ENCODE data around the gene RAB6A. TPM values are rescaled to one million over a fixed set of nuclear protein-coding genes. Genes with fewer than 3 reads are reported as not detected.

RAB6A gene
- total RNA-seq, 4 donors from 2014 or later = 96.9 to 145 (median 118) TPM

GRCh38 chr11:73710964-73711363 lies 49.9 kb downstream of the RAB6A start:
- no peak for TF ChIP-seq CTCF (IDR thresholded peaks at IDR 0.05; ENCODE audit: low read depth)

- no peak for TF ChIP-seq CTCF (IDR thresholded peaks at IDR 0.05; ENCODE audit: low read depth)
Observed at GRCh38 chr11:73705053-73705452, 55.8 kb downstream of the RAB6A start.

GRCh38 chr11:73693899-73694525 lies 66.9 kb downstream of the RAB6A start:
- TF ChIP-seq CTCF (IDR thresholded peaks at IDR 0.05; ENCODE audit: low read depth) = no peak

GRCh38 chr11:73680687-73681086 lies 80.2 kb downstream of the RAB6A start:
- TF ChIP-seq CTCF (IDR thresholded peaks at IDR 0.05; ENCODE audit: low read depth) = no peak

GRCh38 chr11:73671701-73672100 lies 89.2 kb downstream of the RAB6A start:
- no peak for TF ChIP-seq CTCF (IDR thresholded peaks at IDR 0.05; ENCODE audit: low read depth)

- TF ChIP-seq CTCF (IDR thresholded peaks at IDR 0.05; ENCODE audit: low read depth) = no peak
Observed at GRCh38 chr11:73670808-73671207, 90.1 kb downstream of the RAB6A start.

- TF ChIP-seq CTCF (IDR thresholded peaks at IDR 0.05; ENCODE audit: low read depth) = no peak
Observed at GRCh38 chr11:73667891-73668290, 93.0 kb downstream of the RAB6A start.

All from subcutaneous adipose tissue (tissue), 4 donors.